K562 (cell line): Measurements from ENCODE around the gene HARS1. TPM values are rescaled to one million over a fixed set of nuclear protein-coding genes. Genes with fewer than 3 reads are reported as not detected.

Experiments used
- ATAC-seq: fragments of 200-7000 bp; cut with Tn5 transposase; 3 replicates; pipeline ENCODE4 v1.9.1; 2020; ENCODE audit warnings: moderate library complexity
- BruUV-seq: library from RNA; stranded (reverse); fragments of 400-500 nt; replicated peaks from 2 replicates; lab custom pipeline; 2021; lab: Mats Ljungman, UMichigan
- CTCF ChIA-PET: fragments of 300-600 bp; formaldehyde crosslinking; extraction: SDS; loops from one replicate; lab custom pipeline; 2021; ENCODE audit warnings: low intra/inter-chr PET ratio; lab: Yijun Ruan, JAX
- POLR2A ChIA-PET: fragments of 300-600, 350-650 bp; sonication (Branson Sonifier 250); formaldehyde crosslinking; extraction: SDS; loops from one replicate; lab custom pipeline; 2021; ENCODE audit warnings: antibody characterized with exemption, inconsistent platforms; lab: Yijun Ruan, JAX
- DNase-seq, 4 experiments: peaks; one replicate each; pipeline versions ENCODE4 v3.0.0 to v3.0.0-alpha.2; 2011 to 2018; ENCODE audit warnings: low spot score in 3 of 4, mixed read lengths in 3 of 4; ENCODE audit errors: extremely low read depth in 1 of 4
- FAIRE-seq: peaks from 2 replicates; lab custom pipeline; 2011; peaks lifted over from hg19 to GRCh38; lab: Jason Lieb, UNC
- H2AFZ ChIP-seq: 2 replicates; pipeline ENCODE4 v1.6.0; 2011; ENCODE audit warnings: low read depth, low read length, control low read depth, inconsistent platforms
- H3K27ac ChIP-seq: fragments of 200-600 bp; 3 replicates; pipeline ENCODE4 v1.8.0; 2011; ENCODE audit warnings: low read depth, mild to moderate bottlenecking, control low read depth, inconsistent platforms, low read length, moderate library complexity, mixed read lengths; ENCODE audit errors: extremely low read depth
- H3K27me3 ChIP-seq, 2 experiments: fragments of 300-600 bp in 1 of 2; 2 replicates in 1 of 2; 3 replicates in 1 of 2; pipeline versions ENCODE4 v1.6.0 to v1.8.0; 2011; ENCODE audit warnings: inconsistent platforms in 2 of 2, low read length in 2 of 2, mild to moderate bottlenecking in 1 of 2, mixed read lengths in 1 of 2, moderate library complexity in 1 of 2; ENCODE audit not compliant: control insufficient read depth in 2 of 2, insufficient read depth in 2 of 2
- H3K36me3 ChIP-seq: fragments of 300-600 bp; 3 replicates; pipeline ENCODE4 v1.8.0; 2011; ENCODE audit warnings: mild to moderate bottlenecking, low read length, inconsistent platforms; ENCODE audit not compliant: control insufficient read depth, insufficient read depth
- H3K4me1 ChIP-seq, 2 experiments: fragments of 200-600 bp in 1 of 2; replicated peaks in 1 of 2; 2 replicates in 1 of 2; 3 replicates in 1 of 2; pipeline versions ENCODE4 v1.5.1 to v1.8.0; 2011; ENCODE audit warnings: inconsistent platforms in 2 of 2, low read length in 2 of 2, mild to moderate bottlenecking in 1 of 2, mixed read lengths in 1 of 2, moderate library complexity in 1 of 2; ENCODE audit not compliant: control insufficient read depth in 2 of 2, insufficient read depth in 2 of 2
- H3K4me2 ChIP-seq: 2 replicates; pipeline ENCODE4 v1.6.1; 2011; ENCODE audit warnings: low read length, control low read depth, inconsistent platforms, mixed read lengths; ENCODE audit not compliant: insufficient read depth
- H3K4me3 ChIP-seq: fragments of 200-600 bp; sonication (generic), shearing (Covaris generic); 2 replicates; pipeline ENCODE4 v1.5.1; 2016; ENCODE audit warnings: control low read depth, inconsistent platforms
- H3K79me2 ChIP-seq: fragments of 200-600 bp; 3 replicates; pipeline ENCODE4 v1.8.0; 2011; ENCODE audit warnings: low read length, inconsistent platforms; ENCODE audit not compliant: control insufficient read depth, insufficient read depth
- H3K9ac ChIP-seq, 2 experiments: 2 replicates each; pipeline versions ENCODE4 v1.6.0 to v1.6.1; 2011; ENCODE audit warnings: low read depth in 2 of 2, low read length in 2 of 2, control low read depth in 1 of 2, inconsistent platforms in 1 of 2, mild to moderate bottlenecking in 1 of 2, mixed read lengths in 1 of 2; ENCODE audit not compliant: insufficient read depth in 1 of 2
- H3K9me1 ChIP-seq: one replicate; pipeline ENCODE4 v1.6.0; 2011; ENCODE audit warnings: inconsistent platforms, mild to moderate bottlenecking, low read length, moderate library complexity; ENCODE audit not compliant: control insufficient read depth, insufficient read depth
- H3K9me3 ChIP-seq: replicated peaks from 2 replicates; pipeline ENCODE4 v1.5.1; 2011; ENCODE audit warnings: low read depth, low read length, inconsistent platforms; ENCODE audit not compliant: control insufficient read depth, insufficient read depth
- H4K20me1 ChIP-seq: replicated peaks from 2 replicates; pipeline ENCODE4 v1.6.1; 2011; ENCODE audit warnings: low read length, inconsistent platforms, mixed read lengths; ENCODE audit not compliant: control insufficient read depth, insufficient read depth
- ARHGAP35 ChIP-seq: fragments of 450-650 bp; IDR thresholded peaks from 2 replicates; pipeline ENCODE4 v1.6.1; 2018; ENCODE audit not compliant: partially characterized antibody
- ATF2 ChIP-seq: sonication (generic); formaldehyde crosslinking; IDR thresholded peaks from 2 replicates; pipeline ENCODE4 v1.8.1; 2022; ENCODE audit warnings: missing genetic modification reagents
- E2F6 ChIP-seq, 2 experiments: IDR thresholded peaks; 2 replicates each; pipeline ENCODE4 v1.6.1; 2011; ENCODE audit warnings: borderline replicate concordance in 1 of 2, control low read depth in 1 of 2, low read depth in 1 of 2, low read length in 1 of 2, mild to moderate bottlenecking in 1 of 2, mixed read lengths in 1 of 2, moderate library complexity in 1 of 2; ENCODE audit not compliant: insufficient read depth in 1 of 2, insufficient read length in 1 of 2, poor library complexity in 1 of 2, severe bottlenecking in 1 of 2; ENCODE audit errors: extremely low read depth in 1 of 2
- HMG20A ChIP-seq: fragments of 450-650 bp; formaldehyde crosslinking; conservative IDR thresholded peaks from 2 replicates; pipeline ENCODE4 v1.4.0; 2020; ENCODE audit warnings: mild to moderate bottlenecking, mixed read lengths
- NCOA4 ChIP-seq: fragments of 450-650 bp; IDR thresholded peaks from 2 replicates; pipeline ENCODE4 v1.6.1; 2018; ENCODE audit warnings: mild to moderate bottlenecking; ENCODE audit not compliant: partially characterized antibody
- ZNF263 ChIP-seq: sonication (generic); formaldehyde crosslinking; IDR thresholded peaks from 2 replicates; pipeline ENCODE4 v1.8.0; 2022; ENCODE audit warnings: mild to moderate bottlenecking, missing genetic modification reagents, borderline replicate concordance
- WGBS: fragments of 100-300 bp; shearing (Covaris generic); methylation state at CpG from one replicate; pipeline ENCODE4 v1.1.6; 2016; ENCODE audit warnings: low coverage, mixed read lengths; ENCODE audit not compliant: insufficient coverage; ENCODE audit errors: missing lambda C conversion rate; 5-methylcytosine and 5-hydroxymethylcytosine counted together
- in situ Hi-C: fragments of 300-500 bp; cut with MboI; formaldehyde crosslinking; loops from 4 replicates; pipeline ENCODE4 v1.15.0; 2018; ENCODE audit warnings: inconsistent platforms, mixed read lengths
- intact Hi-C: fragments of 100-400 bp; cut with micrococcal nuclease; formaldehyde crosslinking; loops from 2 replicates; pipeline ENCODE4 v1.14.2; 2022
- polyA plus RNA-seq, 8 experiments: library from polyadenylated mRNA; depleted of rRNA in 4 of 8; stranded (reverse) in 5 of 8; unstranded in 3 of 8; fragments of >200 nt; fragmentation: Nextera tagmentation in 2 of 8; fragmentation: Illumina TruSeq in 1 of 8; extraction: Ambion mirVana in 2 of 8; extraction: Trizol in 1 of 8; gene quantifications; 2 replicates each; pipeline versions ENCODE4 v1.2.1 to v1.2.3, GENCODE V29; 2011 to 2014; ENCODE audit warnings: inconsistent platforms in 1 of 8, missing spikeins in 1 of 8
- total RNA-seq, 7 experiments: library from RNA; depleted of rRNA in 6 of 7; stranded (reverse); fragments of >200 nt in 6 of 7; fragmentation: Illumina TruSeq in 2 of 7; extraction: Trizol in 2 of 7; gene quantifications; 2 replicates each; pipeline versions ENCODE4 v1.2.1 to v1.2.3, GENCODE V29; 2011 to 2021; ENCODE audit warnings: low replicate concordance in 1 of 7
- TF ChIP-seq, protein P1 (sequence below): sonication (generic); formaldehyde crosslinking; IDR thresholded peaks from 2 replicates; pipeline ENCODE4 v1.8.0; 2022; ENCODE audit warnings: missing genetic modification reagents, mild to moderate bottlenecking, moderate library complexity, borderline replicate concordance

HARS1 gene
- total and polyA plus RNA-seq, 9 of the 15 experiments (the other 6 are each of a cell fraction or from before 2014, with no cell fraction given) = 13.5 to 88.5 (median 75.2) TPM

- TSS peak; percentile 65 for BruUV-seq
- TF ChIP-seq ATF2 (CRISPR knock-in tag) (no peak), ARHGAP35 (no peak), HMG20A (CRISPR knock-in tag) (no peak), NCOA4 (no peak), ZNF263 (CRISPR knock-in tag) (no peak), E2F6 (IDR thresholded peaks at IDR 0.05; ENCODE audit: borderline replicate concordance in 1 of 2, extremely low read depth in 1 of 2, insufficient read depth in 1 of 2, insufficient read length in 1 of 2, low read depth in 1 of 2, low read length in 1 of 2, poor library complexity in 1 of 2, severe bottlenecking in 1 of 2) (peak; percentile 76 to 90)
- TF ChIP-seq, protein P1, sequence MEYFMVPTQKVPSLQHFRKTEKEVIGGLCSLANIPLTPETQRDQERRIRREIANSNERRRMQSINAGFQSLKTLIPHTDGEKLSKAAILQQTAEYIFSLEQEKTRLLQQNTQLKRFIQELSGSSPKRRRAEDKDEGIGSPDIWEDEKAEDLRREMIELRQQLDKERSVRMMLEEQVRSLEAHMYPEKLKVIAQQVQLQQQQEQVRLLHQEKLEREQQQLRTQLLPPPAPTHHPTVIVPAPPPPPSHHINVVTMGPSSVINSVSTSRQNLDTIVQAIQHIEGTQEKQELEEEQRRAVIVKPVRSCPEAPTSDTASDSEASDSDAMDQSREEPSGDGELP (CRISPR knock-in tag) = peak; percentile 88
Observed at GRCh38 chr5:140639148-140639981, 51.8 kb downstream of the HARS1 start, which contains the start of gene TMCO6. Gene TMCO6 (plus strand): TSS chr5:140639451. CDS start chr5:140639528, 77 bp downstream.

More at GRCh38 chr5:140639148-140639981, 51.8 kb downstream of the HARS1 start, which contains the start of gene TMCO6:
- CTCF ChIA-PET = interaction anchor here (0.8 kb wide), 1 partner anchor 40 kb away, joined by 4 read pairs; no protein-coding TSS in a partner anchor
- POLR2A ChIA-PET = interaction anchor here (0.6 to 2.4 kb wide), 14 partner anchors 8 to 452 kb away, joined by 3 to 8 read pairs (median 3); partner anchors contain the start of genes EIF4EBP3, IK and NDUFA2
- no peaks in the 10 kb centered on the region for H3K9me3 ChIP-seq
- 0% methylated on average over 39 of the region's 63 CpGs for WGBS
- H3K27me3 ChIP-seq = no peaks in the 10 kb centered on the region; a peak in 1 of 5 replicates
- ATAC-seq = peak; percentile 95
- in situ Hi-C loops = no loop called here
- H3K4me3 ChIP-seq = peak within 1 kb of the TSS; percentile 54
- peaks cover 4 to 20% of the 10 kb centered on the region in 2 experiments; a peak in 4 of 5 replicates for H3K4me1 ChIP-seq
- FAIRE-seq = peak; percentile 96
- peaks cover 26% of the 10 kb centered on the region for H3K79me2 ChIP-seq
- H3K9ac ChIP-seq = peak within 1 kb of the TSS; percentile 73 to 100
- H3K36me3 ChIP-seq = peaks cover 37% of the 10 kb centered on the region
- H2AFZ ChIP-seq = peak within 1 kb of the TSS; percentile 85
- H4K20me1 ChIP-seq = no peaks in the 10 kb centered on the region; the same call in 1 of the 2 replicates
- peak within 1 kb of the TSS; percentile 87 for H3K27ac ChIP-seq
- no peaks in the 10 kb centered on the region for H3K9me1 ChIP-seq
- peak within 1 kb of the TSS; percentile 93 for H3K4me2 ChIP-seq
- intact Hi-C loops = loop anchor here (1.0 to 2.0 kb wide), 7 partner anchors 29 to 239 kb away; partner anchors contain the start of genes ANKHD1, APBB3, SLC35A4 and SRA1
- DNase-seq = peak; percentile 98 to 99 (median 99)
